Esophagus muscularis mucosa (tissue), 4 donors: ENCODE data around the gene MEIS2. TPM values are rescaled to one million over a fixed set of nuclear protein-coding genes. Genes with fewer than 3 reads are reported as not detected.

Experiments
- DNase-seq: peaks from one replicate; pipeline ENCODE4 v3.0.0-alpha.2; 2017; ENCODE audit errors: extremely low spot score
- H3K27ac ChIP-seq, 4 donors: fragments of 200-600 bp; sonication (generic); replicated peaks in 1 of 4; 1 replicate in 3 of 4; 2 replicates in 1 of 4; pipeline ENCODE4 v1.5.1; 2016 to 2019; ENCODE audit warnings: mild to moderate bottlenecking in 1 of 4
- H3K27me3 ChIP-seq, 4 donors: fragments of 200-600 bp; sonication (generic); one replicate each; pipeline versions ENCODE4 v1.5.1 to v1.6.0; 2016 to 2019
- H3K36me3 ChIP-seq, 4 donors: fragments of 200-600 bp; sonication (generic); one replicate each; pipeline ENCODE4 v1.5.1; 2016 to 2019
- H3K4me1 ChIP-seq, 4 donors: fragments of 200-600 bp; sonication (generic); one replicate each; pipeline ENCODE4 v1.5.1; 2016 to 2019
- H3K4me3 ChIP-seq, 4 donors: fragments of 200-600 bp; sonication (generic); 1 replicate in 2 of 4; 2 replicates in 2 of 4; pipeline ENCODE4 v1.5.1; 2016 to 2019; ENCODE audit warnings: mild to moderate bottlenecking in 4 of 4, moderate library complexity in 1 of 4
- H3K9me3 ChIP-seq, 4 donors: fragments of 200-600 bp; sonication (generic); 1 replicate in 3 of 4; 2 replicates in 1 of 4; pipeline ENCODE4 v1.5.1; 2016 to 2019
- CTCF ChIP-seq, 3 experiments: fragments of 200-600 bp in 2 of 3; fragments of 450-650 bp in 1 of 3; sonication (generic) in 2 of 3; IDR thresholded peaks; one replicate each; pipeline ENCODE4 v1.5.1; 2017 to 2019; ENCODE audit warnings: antibody characterized with exemption in 3 of 3, mild to moderate bottlenecking in 2 of 3, moderate library complexity in 1 of 3
- EP300 ChIP-seq: sonication (generic); formaldehyde crosslinking; IDR thresholded peaks from one replicate; pipeline ENCODE4 v1.6.1; 2017; ENCODE audit warnings: antibody characterized with exemption
- POLR2A ChIP-seq: fragments of 450-650 bp; IDR thresholded peaks from one replicate; pipeline ENCODE4 v1.6.1; 2017; ENCODE audit warnings: antibody characterized with exemption, moderate library complexity, mild to moderate bottlenecking, low read depth
- POLR2AphosphoS5 ChIP-seq, 2 donors: sonication (generic); formaldehyde crosslinking; IDR thresholded peaks; one replicate each; pipeline ENCODE4 v1.6.1; 2017; ENCODE audit warnings: antibody characterized with exemption in 2 of 2
- WGBS: methylation state at CpG from one replicate; pipeline ENCODE4 v1.1.5; 2018; 5-methylcytosine and 5-hydroxymethylcytosine counted together
- intact Hi-C: fragments of 100-400 bp; cut with DNase I; formaldehyde crosslinking; loops from one replicate; pipeline ENCODE4 v1.15.1; 2023
- total RNA-seq, 4 donors: library from RNA; depleted of rRNA; stranded (reverse); fragments of >200 nt; gene quantifications; one replicate each; pipeline versions ENCODE4 v1.1.0 to v1.2.1, GENCODE V29; 2016

MEIS2 gene
- total RNA-seq, 4 donors from 2014 or later: 53.8 to 106 (median 63.3) TPM

- 87% methylated on average over 1 of the region's 1 CpG for WGBS
- H3K4me3 ChIP-seq: no peak overlapping the region
These were observed 207.1 kb downstream of the MEIS2 start for GRCh38 chr15:36893276-36893675.

GRCh38 chr15:36888011-36888992, 212.0 kb downstream of the MEIS2 start:
- H3K27ac ChIP-seq: peak overlapping the region; percentile 61 to 78 (median 72)
- H3K9me3 ChIP-seq: no peaks in the 10 kb centered on the region
- no peak for TF ChIP-seq POLR2AphosphoS5 (IDR thresholded peaks at IDR 0.05)
- no peak for TF ChIP-seq CTCF (IDR thresholded peaks at IDR 0.05)
- TF ChIP-seq POLR2A: no peak
- no peak for TF ChIP-seq EP300
- intact Hi-C loops: no loop called here
- peaks cover 0 to 9% (median 3%) of the 10 kb centered on the region in 4 donors for H3K27me3 ChIP-seq
- DNase-seq: no peak
- 13% methylated on average over 26 of the region's 51 CpGs for WGBS
- peaks cover 7 to 49% (median 44%) of the 10 kb centered on the region in 4 donors for H3K4me1 ChIP-seq
- peaks cover 0 to 14% (median 0%) of the 10 kb centered on the region in 4 donors for H3K36me3 ChIP-seq
- H3K4me3 ChIP-seq: peak overlapping the region; percentile 53 to 63 (median 56)

More at GRCh38 chr15:36893276-36893675, 207.1 kb downstream of the MEIS2 start:
- H3K27me3 ChIP-seq: peaks cover 0 to 3% (median 1%) of the 10 kb centered on the region in 4 donors
- DNase-seq: no peak
- H3K4me1 ChIP-seq: peaks cover 8 to 33% (median 25%) of the 10 kb centered on the region in 4 donors
- intact Hi-C loops: no loop called here
- H3K36me3 ChIP-seq: peaks cover 10 to 34% (median 11%) of the 10 kb centered on the region in 4 donors
- H3K27ac ChIP-seq: no peak overlapping the region
- TF ChIP-seq CTCF (IDR thresholded peaks at IDR 0.05) (no peak), POLR2A (no peak), EP300 (no peak), POLR2AphosphoS5 (IDR thresholded peaks at IDR 0.05) (no peak)
- H3K9me3 ChIP-seq: no peaks in the 10 kb centered on the region

DNA sequence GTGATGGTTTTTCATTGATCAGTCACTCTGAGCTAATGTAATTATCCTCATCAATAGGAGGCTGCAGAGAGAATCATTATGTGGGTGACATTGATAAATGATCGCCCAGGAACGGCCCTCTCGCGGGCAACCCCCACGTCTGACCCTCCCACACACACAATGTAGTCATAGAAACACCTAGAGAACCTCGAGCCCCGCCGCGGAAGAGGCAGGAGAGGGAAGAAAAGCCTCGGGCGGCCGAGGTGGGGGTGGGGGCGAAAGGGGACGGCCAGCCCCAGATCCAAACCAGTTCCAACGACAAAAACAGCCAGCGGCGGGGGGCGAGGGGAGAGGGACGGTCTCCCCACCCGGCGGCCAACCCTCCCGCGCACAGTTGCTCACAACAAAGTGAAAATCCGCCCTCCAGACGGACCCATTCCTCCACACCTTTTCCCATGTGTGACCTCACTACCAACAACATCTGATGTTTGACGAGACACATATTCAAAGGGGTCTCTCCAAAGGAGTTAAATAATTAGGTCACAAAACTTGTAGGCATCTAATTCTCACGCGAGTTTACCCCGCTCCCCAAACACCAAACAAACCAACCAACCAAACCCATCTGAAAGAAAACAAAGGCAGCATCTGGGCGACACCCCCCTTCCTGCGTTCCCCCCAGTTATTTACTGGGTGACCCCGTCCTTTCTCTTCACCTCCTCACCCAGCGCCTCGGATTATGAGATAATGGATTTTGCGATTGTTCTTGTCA, 213.0 kb downstream of the MEIS2 start:
- Histone ChIP-seq H3K27ac (peak overlapping the region; percentile 61 to 78 (median 72)), H3K4me3 (peak overlapping the region; percentile 53 to 63 (median 56)), H3K4me1 (peaks cover 7 to 58% (median 53%) of the 10 kb centered on the region in 4 donors), H3K9me3 (no peaks in the 10 kb centered on the region), H3K27me3 (peaks cover 0 to 14% (median 4%) of the 10 kb centered on the region in 4 donors), H3K36me3 (peaks cover 0 to 8% (median 0%) of the 10 kb centered on the region in 4 donors)
- TF ChIP-seq POLR2AphosphoS5 (IDR thresholded peaks at IDR 0.05) (no peak), CTCF (IDR thresholded peaks at IDR 0.05) (no peak)
- intact Hi-C loops: no loop called here
- 12% methylated on average over 35 of the region's 35 CpGs for WGBS
- DNase-seq: no peak

- peaks cover 0 to 19% (median 4%) of the 10 kb centered on the region in 4 donors for H3K27me3 ChIP-seq
These were observed 213.6 kb downstream of the MEIS2 start for GRCh38 chr15:36886701-36887100.

More at GRCh38 chr15:36886701-36887100, 213.6 kb downstream of the MEIS2 start:
- peaks cover 0 to 2% (median 0%) of the 10 kb centered on the region in 4 donors for H3K36me3 ChIP-seq
- peak overlapping the region in 3 of 4 donors; percentile 53 to 63 (median 59) for H3K4me3 ChIP-seq
- H3K9me3 ChIP-seq: no peaks in the 10 kb centered on the region
- TF ChIP-seq POLR2AphosphoS5 (IDR thresholded peaks at IDR 0.05): no peak
- TF ChIP-seq EP300: no peak
- TF ChIP-seq POLR2A: no peak
- no peak for TF ChIP-seq CTCF (IDR thresholded peaks at IDR 0.05)
- no peak for DNase-seq
- peaks cover 7 to 60% (median 54%) of the 10 kb centered on the region in 4 donors for H3K4me1 ChIP-seq
- WGBS: 56% methylated on average over 8 of the region's 8 CpGs
- intact Hi-C loops: no loop called here
- H3K27ac ChIP-seq: peak overlapping the region; percentile 61 to 78 (median 72)
